NCI-H345 treated with DMSO at 0.1 percent for 48 hours (cell line): Measurements from ENCODE around the gene TMPRSS13.
"Not testable (repeated sequence)": the region's sequence is repeated elsewhere in the genome, so short reads cannot be mapped to it uniquely, and the experiment has no call there.

Experiments used
- DNase-seq: peaks from one replicate; lab custom pipeline; 2025; ENCODE audit not compliant: unreplicated experiment; lab: John Stamatoyannopoulos, UW

TMPRSS13 gene

GRCh38 chr11:117929142-117929915, at the start of gene TMPRSS13:
TMPRSS13 (minus strand) TSS chr11:117929402; CDS start chr11:117929307, 95 bp downstream.
- DNase-seq = no peak

DNA sequence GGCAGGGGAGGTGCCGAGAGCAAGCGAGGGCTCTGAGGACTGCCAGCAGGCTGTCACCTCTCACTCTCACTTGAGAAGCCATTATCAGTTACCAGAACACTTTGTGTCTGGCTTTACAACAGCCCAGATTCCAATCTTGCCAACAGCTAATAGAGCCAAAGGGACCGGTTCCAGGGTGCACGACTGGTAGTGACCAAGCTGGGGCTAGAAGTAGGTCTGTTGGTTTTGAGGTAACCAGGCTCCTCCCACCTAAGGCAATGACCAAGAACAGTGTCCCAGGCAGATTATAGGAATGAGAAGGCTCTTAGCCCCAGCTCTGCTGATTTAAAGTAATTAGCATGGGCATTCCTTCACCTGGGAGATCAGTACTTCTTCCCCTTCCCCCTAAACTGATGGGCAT, 49.8 kb upstream of the TMPRSS13 start:
- DNase-seq = no peak

- DNase-seq = not testable (repeated sequence)
Observed at GRCh38 chr11:117978291-117978910, 49.2 kb upstream of the TMPRSS13 start.

DNA sequence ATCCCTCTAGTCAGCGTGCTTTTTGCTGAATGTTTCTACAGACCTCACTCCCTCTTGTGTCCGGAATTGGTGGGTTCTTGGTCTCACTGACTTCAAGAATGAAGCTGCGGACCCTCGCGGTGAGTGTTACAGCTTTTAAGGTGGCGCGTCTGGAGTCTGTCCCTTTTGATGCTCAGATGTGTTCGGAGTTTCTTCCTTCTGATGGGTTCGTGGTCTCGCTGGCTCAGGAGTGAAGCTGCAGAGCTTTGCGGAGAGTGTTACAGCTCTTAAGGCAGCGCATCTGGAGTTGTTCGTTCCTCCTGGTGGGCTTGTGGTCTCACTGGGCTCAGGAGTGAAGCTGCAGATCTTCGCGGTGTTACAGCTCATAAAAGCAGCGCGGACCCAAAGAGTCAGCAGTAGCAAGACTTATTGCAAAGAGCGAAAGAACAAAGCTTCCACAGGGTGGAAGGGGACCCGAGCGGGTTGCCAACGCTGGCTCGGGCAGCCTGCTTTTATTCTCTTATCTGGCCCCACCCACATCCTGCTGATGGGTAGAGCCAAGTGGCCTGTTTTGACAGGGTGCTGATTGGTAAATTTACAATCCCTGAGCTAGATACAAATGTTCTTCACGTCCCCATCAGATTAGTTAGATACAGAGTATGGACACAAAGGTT, 48.5 kb upstream of the TMPRSS13 start:
- DNase-seq = not testable (repeated sequence)

GRCh38 chr11:117977029-117977428, 47.8 kb upstream of the TMPRSS13 start:
- no peak for DNase-seq

DNA sequence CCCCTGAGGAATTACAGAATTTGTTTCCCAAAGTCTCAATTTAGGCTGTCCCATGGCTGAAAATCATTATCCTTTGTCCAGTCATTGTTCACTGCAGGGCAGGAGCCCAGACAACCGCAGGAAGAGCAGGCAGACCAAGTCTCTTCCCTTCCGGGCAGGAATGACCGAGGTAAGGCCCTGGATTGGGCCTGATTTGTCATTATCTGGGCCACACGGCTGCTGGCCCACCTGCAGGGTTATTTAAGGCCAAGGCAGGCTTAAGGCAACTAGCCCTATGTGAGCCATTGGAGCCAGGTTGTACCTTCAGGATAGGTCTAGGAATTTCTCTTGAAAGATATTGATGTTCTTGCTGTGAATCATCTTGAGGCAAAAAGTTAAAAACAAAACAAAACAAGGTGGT, 47.2 kb upstream of the TMPRSS13 start:
- DNase-seq = no peak

- DNase-seq = no peak
Observed at GRCh38 chr11:117973503-117973860, 44.3 kb upstream of the TMPRSS13 start.

DNA sequence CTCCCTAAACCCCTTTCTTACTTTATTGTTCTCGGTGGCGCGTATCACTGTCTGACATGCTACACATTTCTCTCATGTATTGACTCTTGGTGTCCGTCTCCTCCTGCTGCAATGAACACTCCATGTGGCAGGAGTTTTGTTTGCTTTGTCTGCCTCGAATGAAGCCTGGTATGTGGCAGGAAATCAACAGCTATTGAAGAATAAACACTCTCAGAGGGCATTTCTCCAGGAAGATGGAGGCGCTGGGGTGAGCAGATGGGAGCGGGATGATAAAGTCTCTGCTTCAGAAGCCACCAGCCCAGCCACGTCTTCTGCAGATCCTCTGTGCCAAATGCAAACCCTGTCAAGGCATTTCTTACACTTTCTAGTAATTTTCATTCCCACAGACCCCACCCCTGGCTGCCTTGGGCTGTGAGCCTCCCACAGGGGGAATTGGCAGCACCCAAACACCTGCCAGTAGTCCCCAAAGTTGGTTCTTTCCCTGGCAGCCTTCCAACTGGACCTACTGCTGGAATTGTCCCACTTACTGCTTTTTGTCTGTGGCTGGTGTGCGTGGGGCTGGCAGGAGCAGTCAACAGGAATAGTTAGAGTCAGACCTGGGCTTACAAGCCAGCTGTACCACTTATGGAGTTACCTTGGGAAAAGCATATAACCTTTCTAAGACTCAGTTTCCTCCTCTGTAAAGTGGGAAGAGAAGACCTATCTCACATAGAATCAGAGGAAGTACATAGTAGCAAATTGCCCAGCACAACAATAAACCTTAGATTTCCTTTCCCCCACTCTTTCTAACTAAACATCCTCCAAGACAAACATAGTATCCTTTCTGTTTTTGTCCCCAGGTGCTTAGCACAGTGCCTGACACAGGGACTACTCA, 43.7 kb upstream of the TMPRSS13 start:
- no peak for DNase-seq

- DNase-seq = no peak
Observed at GRCh38 chr11:117972044-117972443, 42.8 kb upstream of the TMPRSS13 start.

DNA sequence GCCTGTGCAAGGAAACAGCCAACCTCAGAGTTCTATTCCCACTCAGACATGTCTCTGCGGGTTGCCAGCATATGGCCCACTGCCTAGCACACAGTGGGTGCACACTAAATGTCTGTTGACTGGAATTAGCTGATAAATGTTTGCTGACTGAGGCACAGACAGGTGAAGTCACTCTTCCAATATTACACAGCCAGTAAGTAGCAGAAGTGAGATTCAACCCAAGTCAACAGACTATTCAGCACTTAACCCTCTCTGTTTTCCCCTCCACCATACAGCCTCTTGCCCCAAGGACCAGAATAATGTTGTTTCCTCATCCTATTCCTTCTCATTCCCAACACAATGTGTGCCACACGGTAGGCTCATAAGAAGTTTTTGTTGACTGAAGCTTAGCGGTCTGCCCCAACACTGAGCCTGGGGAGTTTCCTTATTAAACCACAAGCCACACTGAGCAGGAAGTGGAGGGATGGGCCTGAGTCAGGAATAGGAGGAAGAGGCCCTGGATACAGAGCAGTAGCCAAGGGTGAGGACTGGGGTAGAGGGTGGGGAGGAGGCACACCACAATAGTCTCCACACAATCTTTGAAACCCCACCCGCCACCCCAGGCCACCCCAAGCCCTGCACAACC, 41.3 kb upstream of the TMPRSS13 start:
- DNase-seq = no peak

DNA sequence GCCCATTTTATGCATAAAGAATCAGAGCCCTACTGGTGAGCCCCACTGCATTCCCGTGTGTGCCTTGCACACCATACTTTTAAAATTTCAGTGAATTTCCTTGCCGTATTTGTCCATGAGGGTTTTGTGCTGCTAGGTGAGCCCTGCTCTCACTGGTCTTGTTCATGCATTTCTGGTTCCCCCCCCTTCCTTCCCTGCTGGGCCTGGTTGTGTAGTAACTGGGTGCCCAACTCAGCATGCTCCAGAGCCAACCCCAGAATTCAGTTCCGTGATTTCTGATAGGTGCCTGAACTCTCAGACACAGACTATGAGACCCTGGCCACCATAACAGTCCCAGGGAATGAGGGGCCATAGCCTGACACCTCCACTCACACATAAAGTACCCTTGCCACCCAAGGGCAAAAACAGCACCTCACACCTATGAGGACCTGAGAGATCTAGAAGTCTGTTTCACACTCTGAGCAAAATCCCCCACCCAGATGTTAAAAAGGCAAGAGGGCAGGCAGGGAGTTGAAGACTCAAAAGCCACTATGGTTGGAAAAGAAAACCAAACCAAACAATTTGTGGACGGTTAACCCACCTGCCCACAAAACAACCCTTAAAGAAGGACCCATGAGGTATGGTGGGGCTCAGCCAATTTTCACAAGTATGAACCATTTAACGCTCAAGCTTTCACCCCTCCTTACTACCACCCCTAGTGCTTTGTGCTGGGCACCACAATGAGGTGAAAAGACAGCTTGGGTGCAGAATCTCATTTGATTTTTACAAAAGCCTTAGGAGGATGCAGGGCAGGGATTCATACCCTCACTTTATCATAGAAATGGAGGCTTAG, 40.2 kb upstream of the TMPRSS13 start:
- DNase-seq = no peak

DNA sequence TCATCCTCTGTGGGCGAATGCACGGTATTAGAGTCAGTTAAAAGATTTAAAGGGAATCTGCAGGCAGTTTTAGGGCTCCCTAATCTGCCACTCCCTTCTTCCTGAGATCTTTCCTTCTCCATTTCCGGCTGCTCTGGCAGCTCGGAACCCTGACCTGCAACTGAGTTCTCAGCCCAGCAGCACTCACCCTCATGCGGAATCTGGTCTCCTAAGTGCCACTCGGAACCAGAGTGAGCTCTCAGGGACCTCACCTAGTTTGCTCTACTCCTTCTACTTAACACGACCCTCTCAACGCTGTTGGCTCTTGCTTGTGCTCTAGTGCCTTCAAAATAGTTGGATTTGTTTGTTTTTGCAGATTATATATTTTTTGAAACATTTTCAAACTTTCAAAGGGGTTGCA, 37.7 kb upstream of the TMPRSS13 start:
- DNase-seq = no peak

- DNase-seq = no peak
Observed at GRCh38 chr11:117962826-117963225, 33.6 kb upstream of the TMPRSS13 start.

GRCh38 chr11:117961896-117962295, 32.7 kb upstream of the TMPRSS13 start:
- DNase-seq = no peak

DNA sequence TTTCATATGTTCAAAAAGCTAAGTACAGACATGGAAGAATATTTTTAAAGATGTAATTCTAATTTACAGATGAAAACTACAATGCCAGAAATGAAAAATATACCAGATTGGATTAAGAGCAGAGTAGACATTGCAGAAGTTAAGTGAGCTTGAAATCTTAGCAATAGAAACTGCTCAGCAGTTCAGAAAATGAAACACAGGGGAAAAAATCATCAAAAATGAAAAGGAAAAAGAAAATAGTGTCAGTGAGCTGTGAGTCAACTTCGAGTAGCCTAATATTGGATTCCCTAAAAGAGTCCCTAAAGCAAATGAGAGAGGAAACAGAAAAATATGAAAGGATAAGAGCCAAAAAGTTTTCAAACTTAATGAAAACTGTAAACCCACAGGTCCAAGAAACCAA, 31.2 kb upstream of the TMPRSS13 start:
- DNase-seq = no peak

- DNase-seq = no peak
Observed at GRCh38 chr11:117959438-117960149, 30.4 kb upstream of the TMPRSS13 start.

GRCh38 chr11:117958949-117959348, 29.7 kb upstream of the TMPRSS13 start:
- DNase-seq = no peak

DNA sequence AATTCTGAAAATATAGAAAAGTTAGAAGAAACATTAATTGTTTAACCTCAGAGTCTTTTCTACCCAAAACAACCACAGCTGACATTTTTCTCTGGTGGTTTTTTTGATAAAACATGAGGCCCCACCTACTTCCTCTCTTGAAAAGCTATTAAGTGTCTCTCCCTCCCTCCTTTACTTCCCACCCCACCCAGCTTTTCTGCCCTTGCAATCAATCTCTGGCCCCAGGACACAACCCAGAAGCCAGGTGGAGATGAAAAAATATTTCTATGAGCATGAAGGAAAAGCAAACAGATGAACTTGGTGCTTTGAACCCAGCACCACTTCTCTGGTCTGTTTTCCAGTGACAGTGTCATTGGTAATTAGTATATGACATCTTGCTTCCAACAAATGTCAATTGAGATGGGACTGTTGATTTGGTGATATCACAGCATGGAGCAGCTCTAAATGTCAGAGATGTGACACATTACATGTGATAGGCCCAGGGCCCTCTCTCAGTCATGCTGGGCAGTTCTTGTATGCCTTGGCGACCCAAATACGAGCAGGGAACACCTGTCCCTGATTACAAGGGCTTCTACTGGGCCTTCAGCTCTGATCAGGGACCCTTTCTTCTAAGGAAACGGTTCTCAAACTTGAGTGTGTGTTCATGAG, 23.9 kb upstream of the TMPRSS13 start:
- DNase-seq = no peak
